Activated CD4-positive, alpha-beta T cell treated with anti-CD3 and anti-CD28 coated beads for 1 hour (primary cell): Measurements from ENCODE around the gene PLXNC1.

ENCODE experiments used
- DNase-seq: peaks from one replicate; pipeline ENCODE4 v3.0.0-alpha.2; 2020

Gene PLXNC1

DNA sequence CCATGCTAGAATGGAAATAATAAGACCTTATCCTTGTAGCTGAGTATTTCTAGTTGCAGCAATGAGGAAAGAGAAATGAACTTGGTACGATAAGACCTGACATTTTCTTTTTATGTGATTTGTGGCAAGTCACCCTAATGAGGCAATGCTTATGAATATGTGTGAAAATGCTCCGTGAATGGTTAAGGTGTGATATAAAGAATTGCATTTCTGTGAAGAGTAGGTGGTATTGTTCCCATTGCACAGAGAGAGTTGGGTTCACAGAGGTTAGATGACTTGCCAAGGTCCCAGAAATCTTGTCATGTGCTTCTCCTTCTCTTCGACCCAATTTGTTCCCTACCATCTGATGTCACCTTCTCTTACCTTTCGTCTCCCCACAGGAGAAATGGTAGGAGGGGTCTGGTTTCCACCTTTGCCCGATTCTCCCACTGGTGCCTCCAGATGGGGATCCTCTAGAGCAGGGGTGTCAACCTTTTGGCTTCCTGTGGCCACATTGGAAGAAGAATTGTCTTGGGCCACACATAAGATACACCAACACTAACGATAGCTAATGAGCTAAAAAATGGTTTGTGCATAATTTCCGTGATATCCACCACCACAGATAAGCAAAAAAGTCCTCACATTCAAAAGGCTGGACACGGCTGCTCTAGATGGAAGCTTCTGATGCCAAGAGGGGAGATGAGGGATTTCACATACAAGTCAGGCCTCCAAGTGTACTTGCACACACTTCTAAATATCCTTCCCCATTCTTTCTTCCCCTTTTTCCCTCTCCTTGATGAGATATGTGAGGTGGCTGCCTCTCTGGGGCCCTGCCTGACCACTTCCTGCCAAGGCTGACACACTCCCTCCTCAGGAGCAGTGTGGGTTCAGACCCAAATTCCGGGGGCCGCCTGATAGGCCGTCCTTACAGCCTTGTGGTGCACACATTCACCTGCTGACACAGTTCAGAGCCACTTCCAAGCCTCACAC lies 96.1 kb downstream of the PLXNC1 start:
- DNase-seq: no peak

DNA sequence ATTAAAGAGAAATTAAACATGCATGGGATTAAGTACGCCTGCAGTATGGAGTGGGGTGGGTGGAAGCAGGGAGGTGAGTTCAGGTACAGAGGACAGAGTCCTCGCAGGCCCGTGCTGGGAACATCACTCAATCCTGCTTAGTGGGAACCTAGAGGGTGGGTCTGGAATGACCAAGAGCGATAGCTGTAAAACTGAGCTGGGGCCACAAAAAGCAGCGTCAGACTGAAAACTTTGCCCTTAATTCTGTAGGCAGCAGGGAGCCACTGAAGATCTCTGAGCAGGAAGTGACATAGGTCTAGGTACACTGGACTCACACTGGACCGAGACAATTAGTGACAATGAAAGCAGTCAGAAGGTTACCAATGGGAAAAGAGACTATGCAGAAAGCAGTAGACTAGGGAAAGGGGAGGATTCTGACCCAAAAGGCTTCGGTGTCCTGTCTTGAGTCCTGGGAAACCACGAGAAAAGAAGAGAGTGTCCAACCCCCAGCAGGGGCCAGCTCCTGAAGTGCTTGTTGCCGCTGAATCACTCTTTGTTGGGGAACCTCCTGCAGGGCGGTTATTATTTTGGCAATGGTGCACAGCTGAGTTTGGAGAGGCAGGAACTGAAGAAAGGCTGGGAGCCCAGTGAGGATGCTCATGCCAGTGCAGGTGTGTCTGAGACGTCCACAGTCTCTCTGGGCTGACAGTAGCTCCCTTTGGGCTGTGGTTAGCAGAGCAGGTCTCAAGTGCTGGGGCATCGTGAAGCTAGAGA lies 97.4 kb downstream of the PLXNC1 start:
- DNase-seq: no peak

DNA sequence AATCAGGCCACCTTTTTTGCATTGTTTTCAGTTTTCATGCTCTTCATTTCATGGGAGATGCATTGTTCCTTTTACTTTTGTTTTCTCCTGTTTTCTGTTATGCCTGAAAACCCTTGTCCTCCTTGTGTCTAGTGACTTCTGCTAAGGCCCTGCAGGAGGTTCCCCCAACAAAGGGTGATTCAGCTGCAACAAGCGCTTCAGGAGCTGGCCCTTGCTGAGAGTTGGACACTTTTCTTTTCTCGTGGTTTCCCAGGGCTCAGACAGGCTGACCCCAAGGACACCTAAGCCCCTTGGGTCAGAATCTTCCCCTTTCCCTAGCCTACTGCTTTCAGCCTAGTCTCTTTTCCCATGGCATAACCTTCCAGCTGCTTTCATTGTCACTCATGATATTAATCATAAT lies 98.9 kb downstream of the PLXNC1 start:
- no peak for DNase-seq

DNA sequence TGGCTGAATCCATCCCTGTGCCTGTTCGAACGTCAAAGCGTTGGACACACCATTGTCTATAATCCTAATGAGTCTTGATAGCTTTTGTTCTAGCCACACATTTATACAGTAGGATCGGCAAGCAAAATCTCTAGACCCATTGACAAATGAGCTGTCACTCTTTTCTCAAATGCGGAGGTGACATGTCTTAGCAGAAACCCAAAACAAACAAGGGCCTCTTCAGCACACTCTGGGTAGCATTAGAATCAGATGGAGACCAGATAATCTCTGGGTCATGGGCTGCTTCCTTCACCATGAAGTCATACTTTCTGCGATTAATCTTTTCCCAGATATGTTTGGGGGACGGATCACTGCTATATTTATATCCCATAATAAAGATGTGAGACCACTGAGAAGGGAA lies 100.2 kb downstream of the PLXNC1 start:
- DNase-seq: no peak

DNA sequence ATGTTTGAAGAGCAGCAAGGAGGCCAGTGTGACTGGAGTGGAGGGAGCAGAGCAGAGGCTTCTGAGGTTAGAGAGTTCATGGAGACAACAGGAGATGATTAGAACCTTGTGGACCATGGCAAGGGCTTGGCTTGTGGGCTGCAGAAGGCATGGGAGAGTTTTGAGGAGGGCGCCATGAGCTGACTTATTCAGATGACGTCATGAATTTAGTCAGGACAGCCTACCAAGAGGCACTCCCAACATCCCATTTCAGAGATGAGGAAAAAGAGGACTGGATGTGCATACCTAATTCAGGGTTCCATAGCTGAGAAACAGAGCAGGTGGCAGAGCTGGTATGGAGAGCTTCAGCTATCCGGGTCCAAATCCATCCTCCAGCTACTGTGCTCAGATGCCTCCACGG lies 101.8 kb downstream of the PLXNC1 start:
- DNase-seq: no peak

DNA sequence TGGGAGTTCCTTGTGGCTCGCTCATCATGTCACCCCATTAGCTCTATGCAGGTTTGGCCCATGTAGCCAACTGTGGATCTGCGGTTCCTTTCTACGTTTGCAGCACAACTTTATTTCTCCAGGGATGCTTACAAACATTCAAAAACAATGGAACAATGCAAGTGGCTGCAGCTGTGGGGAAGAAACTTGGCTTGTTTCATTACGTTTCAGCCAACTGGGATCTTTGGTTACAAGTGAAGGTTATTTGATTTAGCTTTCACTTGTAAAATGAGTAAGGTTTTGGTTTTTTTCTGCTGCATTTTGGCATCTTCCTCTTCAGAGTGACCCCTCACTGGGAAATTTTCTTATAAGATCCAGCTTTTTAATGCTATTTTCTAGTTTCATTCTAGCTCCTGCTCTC lies 105.9 kb downstream of the PLXNC1 start:
- no peak for DNase-seq

DNA sequence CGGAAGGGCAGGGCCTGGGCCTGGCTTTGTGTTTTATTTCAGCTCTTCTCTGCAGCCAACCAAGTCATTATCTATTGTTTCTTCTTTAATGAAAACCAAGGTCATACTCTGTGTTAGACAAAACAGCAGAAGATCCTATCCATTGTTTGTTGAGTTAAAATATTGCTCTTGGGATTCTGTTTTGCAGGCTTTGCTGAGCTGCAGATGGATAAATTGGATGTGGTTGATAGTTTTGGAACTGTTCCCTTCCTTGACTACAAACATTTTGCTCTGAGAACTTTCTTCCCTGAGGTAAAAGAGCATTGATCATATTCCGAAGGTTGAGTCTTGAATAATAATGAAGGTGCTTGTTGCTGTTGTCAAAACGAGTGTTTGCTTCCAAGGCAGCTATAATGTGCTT lies 106.6 kb downstream of the PLXNC1 start:
- no peak for DNase-seq

DNA sequence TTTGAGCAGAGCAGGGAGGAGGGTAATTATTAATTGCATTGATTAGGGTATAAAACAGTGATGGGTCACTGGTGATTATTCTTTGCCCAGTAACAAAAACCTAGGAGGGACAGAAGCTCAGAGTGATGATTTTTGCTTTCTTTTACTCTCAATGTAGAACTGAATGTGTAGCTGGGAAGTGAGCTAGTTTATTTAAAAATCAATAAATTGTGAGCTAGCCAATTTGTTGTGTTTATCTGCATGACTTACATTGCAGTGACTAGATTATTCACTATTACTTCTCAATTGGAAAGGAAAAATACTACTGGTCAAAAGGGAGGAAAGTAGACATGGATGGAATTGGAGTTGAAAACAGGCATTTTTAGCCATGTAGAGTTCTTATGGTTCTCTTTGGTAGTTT lies 107.1 kb downstream of the PLXNC1 start:
- DNase-seq: no peak

DNA sequence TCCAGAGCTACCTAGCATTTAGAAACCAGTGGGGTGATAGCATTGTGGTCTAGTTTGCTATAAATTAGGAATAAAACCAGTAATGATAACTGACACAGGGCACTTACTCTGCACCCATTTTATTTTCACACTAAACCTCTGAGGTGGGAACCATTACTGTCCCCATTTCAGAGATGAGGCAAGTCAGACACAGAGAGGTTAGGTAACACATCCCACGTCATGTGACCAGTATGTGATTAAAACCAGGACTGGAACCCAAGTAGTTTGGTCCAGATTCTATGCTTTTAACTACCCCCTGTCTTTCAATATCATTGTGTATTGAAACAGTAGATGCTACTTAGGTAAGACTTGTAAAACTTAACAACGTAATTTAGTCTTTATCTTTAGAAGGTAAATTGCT lies 110.2 kb downstream of the PLXNC1 start:
- DNase-seq: no peak

DNA sequence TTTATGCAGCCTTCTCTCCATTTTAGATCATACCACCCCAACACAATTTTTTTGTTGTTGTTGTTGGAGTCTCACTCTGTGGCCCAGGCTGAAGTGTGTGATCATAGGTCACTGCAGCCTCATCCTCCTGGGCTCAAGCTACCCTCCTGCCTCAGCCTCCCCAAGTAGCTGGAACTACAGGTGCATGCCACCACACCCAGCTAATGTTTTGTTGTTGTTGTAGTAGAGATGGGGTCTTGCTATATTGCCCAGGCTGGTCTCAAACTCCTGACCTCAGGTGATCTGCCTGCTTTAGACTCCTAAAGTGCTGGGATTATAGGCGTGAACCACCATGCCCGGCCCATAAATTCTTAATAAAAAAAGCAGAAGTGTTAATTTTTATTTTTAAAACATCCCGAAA lies 111.6 kb downstream of the PLXNC1 start:
- DNase-seq: no peak

DNA sequence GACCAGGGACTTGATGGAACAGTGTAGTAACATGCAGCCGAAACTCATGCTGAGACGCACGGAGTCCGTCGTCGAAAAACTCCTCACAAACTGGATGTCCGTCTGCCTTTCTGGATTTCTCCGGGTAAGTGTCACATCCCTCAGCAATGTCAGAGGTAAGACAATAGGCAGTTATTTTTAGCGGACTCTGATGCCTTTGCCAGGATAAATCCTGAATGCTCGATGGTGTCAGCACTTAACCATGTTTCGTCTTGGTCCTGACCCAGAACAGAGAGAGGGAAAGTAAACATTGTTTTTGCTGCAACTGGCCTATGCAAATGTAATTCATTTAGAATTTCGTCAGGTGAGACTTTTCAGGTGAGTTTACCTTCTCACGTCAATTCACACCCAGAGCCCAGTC lies 112.3 kb downstream of the PLXNC1 start:
- no peak for DNase-seq

DNA sequence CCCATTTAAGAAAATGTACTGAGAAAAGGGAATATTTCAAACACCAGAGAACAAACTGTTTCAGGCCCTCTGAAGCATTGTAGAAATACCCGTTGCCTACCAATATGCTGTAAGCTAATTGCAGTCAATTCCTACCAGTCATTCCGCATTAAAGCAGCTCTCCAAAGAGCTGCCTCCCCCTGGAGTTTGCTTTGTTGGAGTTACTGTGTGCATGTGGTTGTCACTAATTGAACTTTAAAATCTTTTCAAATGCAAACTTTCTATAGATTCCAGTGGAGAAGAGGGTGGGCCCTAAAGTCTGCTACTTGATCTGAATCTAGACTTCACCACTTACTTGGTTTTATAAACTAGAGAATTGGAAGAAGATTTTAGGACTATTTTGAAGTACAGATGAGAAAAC lies 112.7 kb downstream of the PLXNC1 start:
- DNase-seq: no peak

DNA sequence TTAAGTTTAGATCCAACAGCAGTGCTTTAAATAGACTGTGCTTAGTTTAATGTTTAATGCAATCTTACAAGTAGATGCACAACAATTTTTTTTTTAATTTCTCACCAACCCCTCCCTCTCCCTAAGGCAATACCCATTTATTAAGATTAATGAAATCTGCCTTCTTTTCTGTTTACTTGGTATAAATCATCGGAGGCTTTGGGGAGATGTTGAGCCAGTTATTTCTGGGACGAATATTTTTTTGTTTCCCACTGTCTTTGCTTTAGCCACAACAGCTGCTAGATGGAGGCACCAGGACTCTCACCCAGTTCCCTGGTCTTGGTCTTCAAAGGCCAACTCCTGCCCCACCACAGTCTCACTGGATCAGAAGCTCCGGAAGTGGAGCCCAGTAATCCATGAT lies 113.4 kb downstream of the PLXNC1 start:
- no peak for DNase-seq

DNA sequence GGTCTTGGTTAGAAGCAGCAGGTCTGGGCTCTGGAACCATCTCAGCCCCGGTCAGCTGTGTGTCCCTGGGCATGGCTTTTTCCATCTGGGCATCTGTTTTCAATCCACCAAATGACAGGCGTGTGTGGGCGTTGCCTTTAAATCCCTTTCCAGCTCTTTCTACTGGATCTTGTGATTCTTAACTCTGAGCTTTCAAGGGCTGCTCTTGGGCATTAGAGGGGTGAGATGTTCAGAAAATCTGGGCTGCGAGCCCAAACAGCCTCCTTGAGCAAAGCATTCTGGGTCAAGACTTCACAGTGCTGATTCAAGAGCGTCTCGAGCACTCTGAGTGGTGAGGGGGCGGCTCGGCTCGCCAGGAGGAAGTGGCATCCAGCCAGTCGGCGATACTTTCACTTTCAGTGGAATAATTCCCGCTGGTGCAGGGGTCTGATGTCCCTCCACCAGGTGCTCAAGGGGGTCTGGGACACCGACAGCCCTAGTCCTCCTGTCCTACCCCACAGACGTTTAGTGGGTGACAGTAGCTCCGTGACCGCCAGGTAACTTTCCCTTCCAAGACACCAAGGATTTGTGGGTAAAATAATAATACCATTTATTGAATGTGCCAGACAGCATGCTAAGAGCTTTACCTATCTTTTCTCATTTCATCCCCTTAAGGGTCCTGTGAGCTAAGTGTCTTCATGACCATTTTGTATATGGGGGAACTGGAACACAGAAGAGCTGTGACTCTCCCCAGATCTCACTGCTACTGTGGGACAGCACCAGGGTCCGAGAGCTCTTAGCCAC lies 114.0 kb downstream of the PLXNC1 start:
- DNase-seq: peak; percentile 61

DNA sequence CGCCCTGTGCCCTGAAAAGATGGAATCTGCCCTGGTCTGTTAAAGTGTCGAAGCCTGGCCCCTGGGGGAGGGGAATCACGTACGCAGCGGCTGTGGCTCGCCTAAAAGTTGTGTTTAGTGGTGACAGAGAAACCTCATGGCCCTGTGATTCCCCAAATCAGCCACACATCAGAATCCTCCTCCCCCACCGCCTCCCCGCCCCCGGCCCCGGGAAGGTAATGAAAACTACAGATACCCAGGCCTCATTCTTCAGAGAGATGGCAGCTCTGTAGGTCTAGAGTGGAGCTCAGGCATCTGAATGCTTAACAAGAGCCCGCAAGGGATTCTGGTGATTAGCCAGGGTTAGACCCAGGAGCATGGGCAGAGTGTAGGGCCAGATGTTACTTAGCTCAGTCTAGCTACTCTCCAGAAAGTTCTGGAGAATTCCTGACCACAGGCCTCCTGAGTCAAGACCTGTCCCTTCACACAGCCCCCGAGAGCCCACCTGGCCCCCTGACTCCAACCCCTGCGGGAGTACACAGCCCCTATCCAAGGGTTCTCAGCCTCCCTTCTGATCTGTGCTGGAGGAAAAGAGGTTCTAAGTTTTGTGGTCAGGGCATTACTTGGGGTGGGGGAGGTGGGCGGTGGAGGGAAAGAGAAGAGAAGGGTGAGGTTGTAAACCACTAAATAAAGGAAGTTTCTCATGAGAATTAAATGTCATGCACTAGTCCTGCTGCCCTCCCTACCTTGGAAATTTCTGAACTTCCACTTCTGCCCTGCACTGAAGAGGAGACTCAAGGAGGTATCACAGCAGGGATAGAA lies 114.8 kb downstream of the PLXNC1 start:
- DNase-seq: peak; percentile 27

DNA sequence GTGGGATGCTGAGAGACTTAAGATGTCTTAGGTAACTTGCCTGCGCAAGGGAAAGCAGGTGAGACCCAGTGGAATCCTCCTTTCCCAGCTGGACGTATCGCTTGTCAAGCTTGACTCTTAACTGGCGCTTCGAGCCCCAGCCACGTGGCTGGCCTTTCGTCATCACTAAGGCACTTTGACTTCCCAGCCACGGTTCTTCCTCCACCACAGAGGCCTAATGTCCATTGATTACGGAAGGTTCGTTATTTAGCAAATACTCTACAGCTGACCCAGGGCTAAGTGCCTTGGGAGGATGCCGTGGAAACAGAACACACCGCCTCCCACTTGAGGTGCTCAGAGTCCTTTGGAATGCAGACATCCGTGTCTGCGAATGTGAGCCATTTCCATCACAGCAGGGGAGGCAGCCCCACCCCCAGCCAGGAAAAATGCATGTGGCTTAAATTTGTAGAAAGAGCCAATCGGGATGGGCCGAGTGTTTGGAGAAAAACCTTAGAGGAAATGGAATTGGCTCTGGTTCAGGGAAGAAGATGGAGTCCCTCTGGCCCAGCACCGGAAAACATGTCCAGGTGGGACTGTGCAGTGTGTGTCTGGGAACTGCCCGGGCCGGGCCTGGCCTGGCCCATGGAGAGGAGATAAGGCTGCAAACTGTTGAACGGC lies 115.7 kb downstream of the PLXNC1 start:
- no peak for DNase-seq

DNA sequence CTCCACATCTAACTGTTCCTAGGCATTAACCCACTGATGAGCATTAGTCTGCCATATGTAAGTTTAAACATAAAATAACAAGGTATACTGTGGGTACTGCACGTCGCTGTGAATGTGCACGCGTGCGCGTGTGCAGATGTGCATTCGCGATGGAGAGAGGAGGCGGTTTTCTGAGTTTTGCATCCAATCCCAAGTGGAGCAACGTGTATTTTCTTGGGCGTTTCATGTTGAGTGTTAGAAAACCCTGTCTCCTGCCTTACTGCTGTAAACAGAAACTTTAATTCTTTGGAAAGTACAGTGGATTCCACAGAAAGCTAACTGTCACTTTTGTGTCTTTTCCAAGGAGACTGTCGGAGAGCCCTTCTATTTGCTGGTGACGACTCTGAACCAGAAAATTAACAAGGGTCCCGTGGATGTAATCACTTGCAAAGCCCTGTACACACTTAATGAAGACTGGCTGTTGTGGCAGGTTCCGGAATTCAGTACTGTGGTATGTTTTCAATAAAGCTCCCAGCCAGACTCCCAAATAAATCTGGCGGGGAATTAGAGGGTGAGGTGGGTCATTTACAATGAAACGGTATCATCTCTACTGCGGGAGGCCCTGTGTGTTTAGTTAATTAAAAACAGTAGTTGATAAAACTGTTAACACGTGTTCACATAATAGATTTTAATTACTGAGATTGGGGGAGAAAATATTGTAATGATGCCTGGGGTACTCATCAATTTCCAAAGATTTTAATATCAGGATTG lies 116.5 kb downstream of the PLXNC1 start:
- no peak for DNase-seq

DNA sequence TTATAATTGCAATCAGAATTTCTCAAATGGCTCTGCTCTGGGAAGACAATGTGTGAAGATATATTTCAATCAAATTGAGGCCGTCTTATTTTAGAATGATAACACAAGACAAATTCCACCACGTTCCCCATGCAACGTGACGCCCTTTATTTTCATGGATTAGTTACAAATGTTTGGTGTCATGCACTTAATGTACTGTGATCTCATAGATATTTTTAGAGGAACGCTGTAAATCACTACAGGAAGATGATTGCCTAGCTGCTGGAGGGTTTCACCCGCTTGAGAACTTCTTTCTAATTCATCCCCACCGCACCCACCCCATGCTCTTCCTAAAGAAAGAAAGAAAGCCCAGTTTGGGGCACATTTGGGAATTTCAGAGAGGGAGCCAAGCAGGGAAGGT lies 117.2 kb downstream of the PLXNC1 start:
- DNase-seq: no peak

DNA sequence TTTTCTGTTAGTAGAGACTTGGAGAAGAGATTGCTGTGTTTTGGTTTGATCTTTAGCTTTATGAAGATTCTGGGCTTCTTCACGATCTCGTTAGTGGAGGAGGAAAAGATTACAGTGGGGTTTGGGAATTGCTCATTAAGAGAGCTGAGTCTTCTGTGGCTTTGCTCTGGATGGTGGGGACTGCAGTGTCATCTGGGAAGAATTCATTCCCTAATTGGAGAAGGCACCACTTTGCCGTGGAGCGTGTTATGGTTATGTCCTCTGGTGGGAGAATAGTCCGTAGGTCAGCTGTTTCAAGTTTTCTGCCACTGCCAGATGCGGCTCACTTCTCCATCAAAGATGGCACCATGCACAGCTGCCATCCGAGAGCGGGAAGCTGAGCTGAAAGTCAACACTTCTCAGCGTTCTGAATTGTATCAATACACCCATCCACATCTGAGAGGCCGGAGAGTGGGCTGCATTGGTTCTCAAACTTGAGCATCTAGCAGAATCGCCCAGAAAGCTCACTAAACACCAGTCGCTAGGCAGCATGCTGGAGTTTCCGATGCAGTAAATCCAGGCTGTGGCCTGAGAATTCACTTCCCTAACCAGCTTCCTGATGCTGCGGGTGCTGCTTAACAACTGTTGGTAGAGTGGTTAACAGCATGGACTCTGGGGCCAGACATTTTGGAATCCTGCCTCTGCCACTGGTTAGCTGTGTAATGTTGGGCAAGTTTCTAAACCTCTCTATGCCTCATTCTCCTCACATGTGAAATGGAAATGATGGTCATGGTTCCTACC lies 117.8 kb downstream of the PLXNC1 start:
- DNase-seq: no peak

DNA sequence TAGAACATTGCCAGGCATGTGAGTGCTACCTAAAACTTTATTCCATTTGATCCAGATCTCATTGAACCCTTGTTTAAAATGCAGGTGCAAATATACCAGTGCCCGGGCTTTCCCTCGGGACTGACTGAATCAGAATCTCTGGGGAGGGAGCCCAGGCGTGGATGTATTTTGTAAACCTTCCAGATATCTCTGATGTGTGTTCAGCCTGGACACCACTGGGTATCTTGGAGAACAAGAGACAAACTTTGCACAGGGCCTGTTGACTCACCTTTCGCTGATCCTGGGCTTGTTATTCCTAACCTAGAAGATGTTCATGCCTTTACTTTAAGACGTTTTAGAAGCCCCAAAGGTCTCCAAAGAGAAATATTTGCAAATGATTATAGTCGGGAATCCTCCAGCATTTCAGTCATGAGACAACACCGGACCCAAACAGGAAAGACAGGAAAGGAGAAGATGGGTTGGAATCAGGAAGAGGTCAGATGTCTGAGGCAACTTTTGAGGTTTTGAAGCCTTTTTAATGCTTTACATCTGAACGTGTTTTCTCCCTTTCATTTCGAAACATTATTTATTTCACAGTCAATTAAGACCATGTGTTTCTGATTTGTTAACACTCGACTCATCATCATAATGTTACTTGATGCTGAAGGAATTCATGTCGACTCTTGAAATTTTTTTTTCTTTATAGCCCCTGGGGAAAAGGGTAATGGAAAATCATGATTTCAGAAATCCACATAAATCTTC lies 118.6 kb downstream of the PLXNC1 start:
- no peak for DNase-seq
